B cell (primary cell): ENCODE results near the gene TET2. TPM values are rescaled to one million over a fixed set of nuclear protein-coding genes. Genes with fewer than 3 reads are reported as not detected.

ENCODE experiments used
- ATAC-seq: fragments of 200-7000 bp; cut with Tn5 transposase; one replicate; pipeline ENCODE4 v1.10.0; 2021; ENCODE audit warnings: low read depth, mild to moderate bottlenecking, moderate number of reproducible peaks, moderate library complexity
- CTCF ChIA-PET: fragments of 350-600 bp; sonication (Branson Sonifier 250); formaldehyde crosslinking; loops from one replicate; lab custom pipeline; 2021; ENCODE audit warnings: antibody characterized with exemption, inconsistent platforms; lab: Charles Lee
- POLR2A ChIA-PET: fragments of 350-600 bp; sonication (Branson Sonifier 250); formaldehyde crosslinking; loops from one replicate; lab custom pipeline; 2021; ENCODE audit warnings: antibody characterized with exemption; lab: Charles Lee
- DNase-seq: peaks from one replicate; pipeline ENCODE4 v3.0.0; 2013
- H2AFZ ChIP-seq: 2 replicates; pipeline ENCODE4 v1.6.1; 2012; ENCODE audit warnings: mild to moderate bottlenecking, low read depth, low read length; ENCODE audit not compliant: insufficient read depth, poor library complexity, severe bottlenecking
- H3K27ac ChIP-seq, 2 donors: 1 replicate in 1 of 2; 2 replicates in 1 of 2; pipeline ENCODE4 v1.5.1; 2012 to 2013; ENCODE audit warnings: low read length in 2 of 2, mild to moderate bottlenecking in 2 of 2, moderate library complexity in 1 of 2
- H3K27me3 ChIP-seq, 4 experiments: fragments of 200-600 bp in 1 of 4; sonication (generic) in 1 of 4; replicated peaks in 1 of 4; 1 replicate in 2 of 4; 2 replicates in 2 of 4; pipeline versions ENCODE4 v1.6.1 to v1.7.0; 2013 to 2016; ENCODE audit warnings: low read length in 3 of 4, mild to moderate bottlenecking in 2 of 4, mixed read lengths in 1 of 4, moderate library complexity in 1 of 4; ENCODE audit not compliant: insufficient read depth in 4 of 4, control insufficient read depth in 3 of 4; ENCODE audit errors: control extremely low read depth in 1 of 4
- H3K36me3 ChIP-seq, 2 experiments: replicated peaks in 1 of 2; 1 replicate in 1 of 2; 2 replicates in 1 of 2; pipeline versions ENCODE4 v1.6.1 to v1.7.1; 2013; ENCODE audit warnings: low read length in 1 of 2; ENCODE audit not compliant: insufficient read depth in 2 of 2, control insufficient read depth in 1 of 2; ENCODE audit errors: control extremely low read depth in 1 of 2, extremely low read depth in 1 of 2
- H3K4me1 ChIP-seq, 2 donors: fragments of 200-600 bp in 1 of 2; sonication (generic) in 1 of 2; 1 replicate in 1 of 2; 2 replicates in 1 of 2; pipeline versions ENCODE4 v1.5.1 to v1.6.1; 2013 to 2017; ENCODE audit warnings: low read length in 2 of 2; ENCODE audit not compliant: control insufficient read depth in 2 of 2, insufficient read depth in 2 of 2
- H3K4me2 ChIP-seq: replicated peaks from 2 replicates; pipeline ENCODE3; 2012; ENCODE audit warnings: mild to moderate bottlenecking, low read depth, low read length; ENCODE audit not compliant: poor library complexity, severe bottlenecking
- H3K4me3 ChIP-seq, 5 experiments: fragments of 200-600 bp in 1 of 5; sonication (generic) in 1 of 5; 1 replicate in 3 of 5; 2 replicates in 2 of 5; pipeline versions ENCODE4 v1.5.1 to v1.7.0; 2011 to 2016; ENCODE audit warnings: low read length in 4 of 5, mild to moderate bottlenecking in 4 of 5, low read depth in 2 of 5, control low read depth in 1 of 5, moderate library complexity in 1 of 5; ENCODE audit not compliant: insufficient read depth in 1 of 5; ENCODE audit errors: control extremely low read depth in 1 of 5, extremely low read depth in 1 of 5
- H3K79me2 ChIP-seq: fragments of 200-600 bp; sonication (generic); one replicate; pipeline ENCODE4 v1.6.0; 2016; ENCODE audit warnings: low read length; ENCODE audit not compliant: control insufficient read depth, insufficient read depth
- H3K9ac ChIP-seq: fragments of 200-600 bp; sonication (generic); 2 replicates; pipeline ENCODE4 v1.6.1; 2017; ENCODE audit warnings: mild to moderate bottlenecking, low read length, moderate library complexity
- H3K9me3 ChIP-seq, 3 donors: one replicate each; pipeline versions ENCODE4 v1.6.1 to v1.7.1; 2013; ENCODE audit warnings: low read length in 2 of 3; ENCODE audit not compliant: control insufficient read depth in 2 of 3, insufficient read depth in 1 of 3; ENCODE audit errors: control extremely low read depth in 1 of 3
- H4K20me1 ChIP-seq: 2 replicates; pipeline ENCODE4 v1.6.0; 2012; ENCODE audit warnings: mild to moderate bottlenecking, low read length; ENCODE audit not compliant: insufficient read depth, control insufficient read depth, poor library complexity, severe bottlenecking
- H3K27ac Mint-ChIP-seq: one replicate; pipeline ENCODE4 v1.8.0; 2021; ENCODE audit warnings: mixed read lengths
- H3K27me3 Mint-ChIP-seq: one replicate; pipeline ENCODE4 v1.8.0; 2021; ENCODE audit warnings: mixed read lengths
- H3K4me1 Mint-ChIP-seq: one replicate; pipeline ENCODE4 v1.8.0; 2021; ENCODE audit warnings: mixed read lengths
- H3K4me3 Mint-ChIP-seq: one replicate; pipeline ENCODE4 v1.8.0; 2021; ENCODE audit warnings: mixed read lengths
- H3K9me3 Mint-ChIP-seq: one replicate; pipeline ENCODE4 v1.8.0; 2022; ENCODE audit warnings: mixed read lengths; ENCODE audit not compliant: insufficient read depth
- EZH2 ChIP-seq: IDR thresholded peaks from 2 replicates; pipeline ENCODE4 v1.6.1; 2012; ENCODE audit warnings: borderline replicate concordance, low read depth, mild to moderate bottlenecking, moderate library complexity, low read length; ENCODE audit not compliant: insufficient read depth, poor library complexity, severe bottlenecking
- WGBS: methylation state at CpG from one replicate; pipeline ENCODE4 v1.1.5; 2013; ENCODE audit warnings: missing lambda C conversion rate; ENCODE audit not compliant: insufficient coverage; 5-methylcytosine and 5-hydroxymethylcytosine counted together
- intact Hi-C: fragments of 100-400 bp; cut with micrococcal nuclease; formaldehyde crosslinking; loops from one replicate; pipeline ENCODE4 v1.10.0; 2022
- polyA plus RNA-seq: library from polyadenylated mRNA; depleted of rRNA; stranded (reverse); fragments of >200 nt; gene quantifications from 2 replicates; pipeline ENCODE4 v1.2.3, GENCODE V29; 2012
- total RNA-seq, 2 donors: library from RNA; stranded (reverse); fragments of 120-200 nt in 1 of 2; gene quantifications; 1 replicate in 1 of 2; 2 replicates in 1 of 2; pipeline versions ENCODE4 v1.2.3 to v1.2.4, GENCODE V29; 2013 to 2022
- TF ChIP-seq, protein P1 (sequence below): fragments of 200-600 bp; IDR thresholded peaks from one replicate; pipeline ENCODE4 v1.8.0; 2022; ENCODE audit warnings: antibody characterized with exemption, mild to moderate bottlenecking

The TET2 gene
- total and polyA plus RNA-seq, 2 donors (not counting 1 experiment from before 2014, with no cell fraction given): 7.1 to 56.8 TPM

DNA sequence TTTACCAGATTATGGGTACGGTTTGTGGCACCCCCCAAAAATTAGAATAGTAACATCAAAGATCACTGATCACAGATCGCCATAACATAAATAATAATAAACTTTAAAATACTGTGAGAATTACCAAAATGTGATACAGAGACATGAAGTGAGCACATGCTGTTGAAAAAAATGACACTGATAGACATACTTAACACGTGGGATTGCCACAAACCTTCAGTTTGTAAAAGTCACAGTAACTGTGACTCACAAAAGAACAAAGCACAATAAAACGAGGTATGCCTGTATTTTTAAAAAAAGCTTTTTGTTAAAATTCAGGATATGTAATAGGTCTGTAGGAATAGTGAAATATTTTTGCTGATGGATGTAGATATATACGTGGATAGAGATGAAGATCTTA, 93.4 kb downstream of the TET2 start:
- Histone ChIP-seq H3K79me2 (no peaks in the 10 kb centered on the region), H3K9me3 (no peaks in the 10 kb centered on the region), H3K4me2 (no peak overlapping the region), H3K4me1 (peaks cover 23 to 24% of the 10 kb centered on the region in 2 donors), H3K27ac (no peak overlapping the region), H4K20me1 (no peaks in the 10 kb centered on the region), H3K4me3 (no peak overlapping the region), H2AFZ (no peak overlapping the region), H3K9ac (no peak overlapping the region), H3K36me3 (peaks cover 0 to 19% of the 10 kb centered on the region in 2 experiments), H3K27me3 (no peaks in the 10 kb centered on the region)
- WGBS: 100% methylated on average over 1 of the region's 5 CpGs
- no peak overlapping the region for H3K4me3 Mint-ChIP-seq
- H3K9me3 Mint-ChIP-seq: no peaks in the 10 kb centered on the region
- no peak overlapping the region for H3K27ac Mint-ChIP-seq
- peaks cover 33% of the 10 kb centered on the region for H3K4me1 Mint-ChIP-seq
- intact Hi-C loops: no loop called here
- no peak for ATAC-seq
- no peaks in the 10 kb centered on the region for H3K27me3 Mint-ChIP-seq
- DNase-seq: no peak
- TF ChIP-seq, protein P1, sequence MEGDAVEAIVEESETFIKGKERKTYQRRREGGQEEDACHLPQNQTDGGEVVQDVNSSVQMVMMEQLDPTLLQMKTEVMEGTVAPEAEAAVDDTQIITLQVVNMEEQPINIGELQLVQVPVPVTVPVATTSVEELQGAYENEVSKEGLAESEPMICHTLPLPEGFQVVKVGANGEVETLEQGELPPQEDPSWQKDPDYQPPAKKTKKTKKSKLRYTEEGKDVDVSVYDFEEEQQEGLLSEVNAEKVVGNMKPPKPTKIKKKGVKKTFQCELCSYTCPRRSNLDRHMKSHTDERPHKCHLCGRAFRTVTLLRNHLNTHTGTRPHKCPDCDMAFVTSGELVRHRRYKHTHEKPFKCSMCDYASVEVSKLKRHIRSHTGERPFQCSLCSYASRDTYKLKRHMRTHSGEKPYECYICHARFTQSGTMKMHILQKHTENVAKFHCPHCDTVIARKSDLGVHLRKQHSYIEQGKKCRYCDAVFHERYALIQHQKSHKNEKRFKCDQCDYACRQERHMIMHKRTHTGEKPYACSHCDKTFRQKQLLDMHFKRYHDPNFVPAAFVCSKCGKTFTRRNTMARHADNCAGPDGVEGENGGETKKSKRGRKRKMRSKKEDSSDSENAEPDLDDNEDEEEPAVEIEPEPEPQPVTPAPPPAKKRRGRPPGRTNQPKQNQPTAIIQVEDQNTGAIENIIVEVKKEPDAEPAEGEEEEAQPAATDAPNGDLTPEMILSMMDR: no peak
- no peak for TF ChIP-seq EZH2
- POLR2A ChIA-PET: no interaction called here
- CTCF ChIA-PET: no interaction called here

DNA sequence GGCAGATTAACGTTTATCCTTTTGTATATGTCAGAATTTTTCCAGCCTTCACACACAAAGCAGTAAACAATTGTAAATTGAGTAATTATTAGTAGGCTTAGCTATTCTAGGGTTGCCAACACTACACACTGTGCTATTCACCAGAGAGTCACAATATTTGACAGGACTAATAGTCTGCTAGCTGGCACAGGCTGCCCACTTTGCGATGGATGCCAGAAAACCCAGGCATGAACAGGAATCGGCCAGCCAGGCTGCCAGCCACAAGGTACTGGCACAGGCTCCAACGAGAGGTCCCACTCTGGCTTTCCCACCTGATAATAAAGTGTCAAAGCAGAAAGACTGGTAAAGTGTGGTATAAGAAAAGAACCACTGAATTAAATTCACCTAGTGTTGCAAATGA, 94.8 kb downstream of the TET2 start:
- Histone ChIP-seq H2AFZ (no peak overlapping the region), H3K9me3 (no peaks in the 10 kb centered on the region), H3K4me3 (no peak overlapping the region), H3K27me3 (no peaks in the 10 kb centered on the region), H3K36me3 (peaks cover 2 to 19% of the 10 kb centered on the region in 2 experiments), H3K4me2 (no peak overlapping the region), H3K4me1 (peaks cover 9 to 10% of the 10 kb centered on the region in 2 donors), H3K27ac (no peak overlapping the region), H3K79me2 (no peaks in the 10 kb centered on the region), H4K20me1 (no peaks in the 10 kb centered on the region), H3K9ac (no peak overlapping the region)
- H3K4me1 Mint-ChIP-seq: peaks cover 19% of the 10 kb centered on the region
- ChIA-PET CTCF (interaction anchor here (0.6 to 1.2 kb wide), 2 partner anchors 15 to 147 kb away, joined by 3 read pairs; no protein-coding TSS in a partner anchor), POLR2A (no interaction called here)
- DNase-seq (no peak), ATAC-seq (no peak)
- 100% methylated on average over 2 of the region's 4 CpGs for WGBS
- no peaks in the 10 kb centered on the region for H3K9me3 Mint-ChIP-seq
- TF ChIP-seq, protein P1: no peak
- TF ChIP-seq EZH2: no peak
- intact Hi-C loops: no loop called here
- H3K27me3 Mint-ChIP-seq: no peaks in the 10 kb centered on the region
- no peak overlapping the region for H3K27ac Mint-ChIP-seq
- H3K4me3 Mint-ChIP-seq: no peak overlapping the region
